ENCODE data around the gene CNTNAP2. TPM values are rescaled to one million over a fixed set of nuclear protein-coding genes. Genes with fewer than 3 reads are reported as not detected.

Gene CNTNAP2
- total and polyA plus RNA-seq, 2 of the 8 experiments (the other 6 are each of a cell fraction or from before 2014, with no cell fraction given) = 27.9 to 71.0 TPM

- H2BK20ac ChIP-seq (ENCODE audit: low read length) = no peak overlapping the region
- H2BK12ac ChIP-seq (ENCODE audit: low read depth, low read length) = no peak overlapping the region
- H4K20me1 ChIP-seq (replicated peaks in 1 of 2; ENCODE audit: control insufficient read depth in 1 of 2, insufficient read depth in 2 of 2, low read length in 2 of 2) = no peaks in the 10 kb centered on the region
- no peak overlapping the region for H3K9ac ChIP-seq (replicated peaks in 1 of 4; ENCODE audit: extremely low read depth in 1 of 4, low read depth in 3 of 4, low read length in 3 of 4)
- H2BK15ac ChIP-seq (ENCODE audit: low read length) = no peak overlapping the region
- no peak overlapping the region for H3K56ac ChIP-seq (replicated peaks; ENCODE audit: insufficient read length, low read depth, low read length)
- H2BK5ac ChIP-seq (ENCODE audit: low read depth, low read length) = no peak overlapping the region
- no peak overlapping the region for H4K5ac ChIP-seq (ENCODE audit: insufficient read length, low read depth, low read length)
- H3K4me3 ChIP-seq (ENCODE audit: extremely low read depth in 1 of 4, insufficient read depth in 2 of 4, low read depth in 3 of 4, low read length in 4 of 4) = no peak overlapping the region
- no peaks in the 10 kb centered on the region for H3K4me1 ChIP-seq (replicated peaks in 1 of 4; ENCODE audit: control insufficient read depth in 3 of 4, insufficient read depth in 4 of 4, low read length in 3 of 4)
- H3K4me2 ChIP-seq (ENCODE audit: insufficient read depth in 1 of 2, low read depth in 2 of 2, low read length in 2 of 2) = no peak overlapping the region
- no peak overlapping the region for H2BK120ac ChIP-seq (replicated peaks; ENCODE audit: low read depth, low read length)
- no peak overlapping the region for H3K18ac ChIP-seq (ENCODE audit: extremely low read depth, low read length)
- TF ChIP-seq CREB1 (IDR thresholded peaks at IDR 0.05) = no peak
- H3K9me3 ChIP-seq (ENCODE audit: insufficient read depth in 2 of 2, low read depth in 1 of 2, low read length in 1 of 2) = peaks cover 3 to 4% of the 10 kb centered on the region in 2 experiments; a peak in 2 of 4 replicates
- H3K4ac ChIP-seq (replicated peaks; ENCODE audit: insufficient read length, low read depth, low read length) = no peak overlapping the region
- ChIA-PET CTCF (ENCODE audit: partially characterized antibody) (interaction anchor here (0.6 kb wide), 1 partner anchor 360 kb away, joined by 4 read pairs; no protein-coding TSS in a partner anchor), POLR2A (ENCODE audit: partially characterized antibody) (no interaction called here)
- no peaks in the 10 kb centered on the region for H3K36me3 ChIP-seq (ENCODE audit: control insufficient read depth in 2 of 4, insufficient read depth in 4 of 4, low read length in 3 of 4)
- no peak overlapping the region for H4K91ac ChIP-seq (replicated peaks; ENCODE audit: insufficient read length, low read length)
- H3K14ac ChIP-seq (ENCODE audit: insufficient read length) = no peak overlapping the region
- WGBS, 2 experiments (ENCODE audit: extremely low coverage in 1 of 2, insufficient coverage in 1 of 2, insufficient read length in 1 of 2, insufficient replicate concordance in 2 of 2, low coverage in 1 of 2, low lambda C conversion rate in 2 of 2, missing lambda C conversion rate in 1 of 2) = 96% methylated on average over 6 of the region's 6 CpGs; no CpG with 5 or more reads in 1 of the 2 experiments
- H3K23me2 ChIP-seq (ENCODE audit: low read depth, low read length) = no peaks in the 10 kb centered on the region
- DNase-seq (ENCODE audit: low read depth in 1 of 2, low spot score in 2 of 2) = no peak
- H2AFZ ChIP-seq (ENCODE audit: low read length) = no peak overlapping the region
- H3K79me2 ChIP-seq (ENCODE audit: control insufficient read depth in 1 of 2, insufficient read depth in 2 of 2, low read length in 2 of 2) = no peaks in the 10 kb centered on the region
- H3K79me1 ChIP-seq (ENCODE audit: low read depth, low read length) = no peaks in the 10 kb centered on the region
- no peak overlapping the region for H4K8ac ChIP-seq (ENCODE audit: extremely low read depth, insufficient read depth, low read length)
- no peak overlapping the region for H3K23ac ChIP-seq (ENCODE audit: insufficient read length)
- FAIRE-seq = no peak
- H3K27ac ChIP-seq (ENCODE audit: low read depth, low read length) = no peak overlapping the region
- H3K27me3 ChIP-seq (replicated peaks in 1 of 4; ENCODE audit: control insufficient read depth in 3 of 4, extremely low read depth in 1 of 4, insufficient read depth in 3 of 4, low read length in 3 of 4) = no peaks in the 10 kb centered on the region
- no peak overlapping the region for H2AK5ac ChIP-seq (ENCODE audit: low read depth, low read length)
Measured at GRCh38 chr7:148147438-148147837, 2030.8 kb downstream of the CNTNAP2 start.
